Measurements from ENCODE around the gene LDHA.

The LDHA gene

DNA sequence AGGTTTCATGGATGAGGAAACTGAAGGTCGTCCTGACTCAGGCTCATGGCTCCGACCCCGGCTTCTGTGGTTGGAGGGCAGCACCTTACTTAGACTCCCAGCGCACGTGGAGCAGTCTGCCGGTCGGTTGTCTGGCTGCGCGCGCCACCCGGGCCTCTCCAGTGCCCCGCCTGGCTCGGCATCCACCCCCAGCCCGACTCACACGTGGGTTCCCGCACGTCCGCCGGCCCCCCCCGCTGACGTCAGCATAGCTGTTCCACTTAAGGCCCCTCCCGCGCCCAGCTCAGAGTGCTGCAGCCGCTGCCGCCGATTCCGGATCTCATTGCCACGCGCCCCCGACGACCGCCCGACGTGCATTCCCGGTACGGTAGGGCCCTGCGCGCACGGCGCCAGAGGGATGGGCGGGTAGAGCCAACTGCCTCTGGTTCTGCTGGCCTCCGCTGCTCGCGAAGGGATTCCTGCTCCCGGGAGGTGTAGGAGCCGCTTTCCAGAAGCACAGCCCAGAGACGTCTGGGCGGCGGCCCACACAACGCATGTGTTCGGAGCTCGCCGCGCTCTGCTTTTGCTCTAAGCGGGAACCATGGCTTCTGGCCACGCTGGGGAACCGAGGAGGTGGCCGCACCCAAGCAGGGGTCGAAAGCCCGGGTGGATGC, at the start of gene LDHA:
TSS of gene LDHA (plus strand) at position 289 of the 653 bp plus-strand sequence. CDS start 2,280 bp downstream, outside the sequence.
- ChIA-PET POLR2A (interaction anchor here (0.6 to 7.0 kb wide), 24 partner anchors 11 to 345 kb away, joined by 3 to 93 read pairs (median 4); partner anchors contain the start of genes GTF2H1, HPS5, LDHC and SAAL1), CTCF (interaction anchor here (0.6 to 1.7 kb wide), 4 partner anchors 16 to 279 kb away, joined by 3 to 9 read pairs (median 4); no protein-coding TSS in a partner anchor)
- Histone ChIP-seq H3K9me3 (ENCODE audit: control insufficient read depth, insufficient read depth, low read depth, low read length) (no peaks in the 10 kb centered on the region), H3K4me3 (ENCODE audit: low read depth, low read length) (peak within 1 kb of the TSS; percentile 84), H3K4me1 (ENCODE audit: control insufficient read depth, insufficient read depth, low read length) (no peaks in the 10 kb centered on the region; the same call in 1 of the 2 replicates), H3K36me3 (ENCODE audit: control insufficient read depth in 2 of 2, insufficient read depth in 1 of 2, low read length in 2 of 2) (peaks cover 27 to 32% of the 10 kb centered on the region in 2 experiments), H3K27ac (ENCODE audit: extremely low read depth, low read depth, low read length) (peak within 1 kb of the TSS; percentile 87)
- TF ChIP-seq OSR2 (tag by site-specific recombination; IDR thresholded peaks at IDR 0.05) (0 out of 2 replicates have a peak, but pooled peaks have one; percentile 7), ZSCAN16 (tag by site-specific recombination; IDR thresholded peaks at IDR 0.05) (no peak), ZNF391 (tag by site-specific recombination; IDR thresholded peaks at IDR 0.05; ENCODE audit: borderline replicate concordance, low read depth) (no peak; the same call in 1 of the 2 replicates), ZBTB11 (tag by site-specific recombination; conservative IDR thresholded peaks at IDR 0.05; ENCODE audit: low read depth) (peak; percentile 44), KLF10 (tag by site-specific recombination; IDR thresholded peaks at IDR 0.05) (peak; percentile 24; the same call in 1 of the 2 replicates), OVOL3 (tag by site-specific recombination; IDR thresholded peaks at IDR 0.05) (no peak), ZNF114 (tag by site-specific recombination; IDR thresholded peaks at IDR 0.05) (no peak), ZBTB1 (tag by site-specific recombination; IDR thresholded peaks at IDR 0.05) (peak; percentile 24; the same call in 1 of the 2 replicates), ZFP41 (tag by site-specific recombination; IDR thresholded peaks at IDR 0.05; ENCODE audit: borderline replicate concordance) (no peak), ZSCAN23 (tag by site-specific recombination; IDR thresholded peaks at IDR 0.05) (no peak), ZNF155 (tag by site-specific recombination; IDR thresholded peaks at IDR 0.05) (no peak), REST (tag by site-specific recombination; IDR thresholded peaks at IDR 0.05) (0 out of 2 replicates have a peak, but pooled peaks have one; percentile 36), ZSCAN4 (tag by site-specific recombination; IDR thresholded peaks at IDR 0.05) (0 out of 2 replicates have a peak, but pooled peaks have one; percentile 20), ZNF146 (tag by site-specific recombination; IDR thresholded peaks at IDR 0.05) (peak; percentile 41; the same call in 1 of the 2 replicates), ZNF433 (tag by site-specific recombination; IDR thresholded peaks at IDR 0.05; ENCODE audit: low read depth) (no peak), ZNF404 (tag by site-specific recombination; IDR thresholded peaks at IDR 0.05) (no peak), ZNF48 (tag by site-specific recombination; IDR thresholded peaks at IDR 0.05) (no peak), ZNF707 (tag by site-specific recombination; IDR thresholded peaks at IDR 0.05) (no peak), MYNN (tag by site-specific recombination; IDR thresholded peaks at IDR 0.05; ENCODE audit: borderline replicate concordance) (0 out of 2 replicates have a peak, but pooled peaks have one; percentile 13), ZNF37A (tag by site-specific recombination; IDR thresholded peaks at IDR 0.05) (no peak), ZNF560 (tag by site-specific recombination; IDR thresholded peaks at IDR 0.05; ENCODE audit: borderline replicate concordance) (no peak), HOXC10 (CRISPR knock-in tag; IDR thresholded peaks at IDR 0.05) (no peak), ZNF248 (tag by site-specific recombination; IDR thresholded peaks at IDR 0.05) (no peak), ZNF223 (tag by site-specific recombination; IDR thresholded peaks at IDR 0.05) (no peak), ZSCAN18 (tag by site-specific recombination; IDR thresholded peaks at IDR 0.05) (no peak)
- TF ChIP-seq, protein P1, sequence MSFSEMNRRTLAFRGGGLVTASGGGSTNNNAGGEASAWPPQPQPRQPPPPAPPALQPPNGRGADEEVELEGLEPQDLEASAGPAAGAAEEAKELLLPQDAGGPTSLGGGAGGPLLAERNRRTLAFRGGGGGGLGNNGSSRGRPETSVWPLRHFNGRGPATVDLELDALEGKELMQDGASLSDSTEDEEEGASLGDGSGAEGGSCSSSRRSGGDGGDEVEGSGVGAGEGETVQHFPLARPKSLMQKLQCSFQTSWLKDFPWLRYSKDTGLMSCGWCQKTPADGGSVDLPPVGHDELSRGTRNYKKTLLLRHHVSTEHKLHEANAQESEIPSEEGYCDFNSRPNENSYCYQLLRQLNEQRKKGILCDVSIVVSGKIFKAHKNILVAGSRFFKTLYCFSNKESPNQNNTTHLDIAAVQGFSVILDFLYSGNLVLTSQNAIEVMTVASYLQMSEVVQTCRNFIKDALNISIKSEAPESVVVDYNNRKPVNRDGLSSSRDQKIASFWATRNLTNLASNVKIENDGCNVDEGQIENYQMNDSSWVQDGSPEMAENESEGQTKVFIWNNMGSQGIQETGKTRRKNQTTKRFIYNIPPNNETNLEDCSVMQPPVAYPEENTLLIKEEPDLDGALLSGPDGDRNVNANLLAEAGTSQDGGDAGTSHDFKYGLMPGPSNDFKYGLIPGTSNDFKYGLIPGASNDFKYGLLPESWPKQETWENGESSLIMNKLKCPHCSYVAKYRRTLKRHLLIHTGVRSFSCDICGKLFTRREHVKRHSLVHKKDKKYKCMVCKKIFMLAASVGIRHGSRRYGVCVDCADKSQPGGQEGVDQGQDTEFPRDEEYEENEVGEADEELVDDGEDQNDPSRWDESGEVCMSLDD (tag by site-specific recombination; IDR thresholded peaks at IDR 0.05) = no peak
